DOHH2 (cell line): ENCODE data around the gene HOXC11.

Experiments used
- H3F3A ChIP-seq: fragments of 200-600 bp; sonication (generic), shearing (Covaris generic); 2 replicates; pipeline ENCODE4 v1.6.0; 2016; ENCODE audit warnings: antibody characterized with exemption, mild to moderate bottlenecking; ENCODE audit not compliant: control insufficient read depth, insufficient read depth
- H3K27ac ChIP-seq: fragments of 200-600 bp; sonication (generic); 2 replicates; pipeline ENCODE4 v1.5.1; 2014; ENCODE audit warnings: low read depth, mild to moderate bottlenecking, low read length, moderate library complexity
- H3K27me3 ChIP-seq: fragments of 200-600 bp; sonication (generic); 2 replicates; pipeline ENCODE4 v1.6.1; 2014; ENCODE audit warnings: mild to moderate bottlenecking, low read length, mixed read lengths; ENCODE audit not compliant: control insufficient read depth
- H3K36me3 ChIP-seq: fragments of 200-600 bp; sonication (generic); 2 replicates; pipeline ENCODE4 v1.6.1; 2014; ENCODE audit warnings: mild to moderate bottlenecking, low read length, moderate library complexity, mixed read lengths; ENCODE audit not compliant: control insufficient read depth
- H3K4me1 ChIP-seq: fragments of 200-600 bp; sonication (generic); 2 replicates; pipeline ENCODE4 v1.6.1; 2014; ENCODE audit warnings: mild to moderate bottlenecking, low read length, mixed read lengths; ENCODE audit not compliant: control insufficient read depth
- H3K4me2 ChIP-seq: fragments of 200-600 bp; sonication (generic); 2 replicates; pipeline ENCODE4 v1.6.0; 2014; ENCODE audit warnings: mild to moderate bottlenecking, low read length, moderate library complexity
- H3K4me3 ChIP-seq: fragments of 200-600 bp; sonication (generic); 2 replicates; pipeline ENCODE4 v1.5.1; 2014; ENCODE audit warnings: mild to moderate bottlenecking, low read length, mixed read lengths
- H3K79me2 ChIP-seq: fragments of 200-600 bp; sonication (generic); 2 replicates; pipeline ENCODE4 v1.6.1; 2014; ENCODE audit warnings: mild to moderate bottlenecking, low read length, mixed read lengths; ENCODE audit not compliant: control insufficient read depth
- H3K9me2 ChIP-seq: fragments of 200-600 bp; sonication (generic); replicated peaks from 2 replicates; pipeline ENCODE4 v1.6.1; 2014; ENCODE audit warnings: mild to moderate bottlenecking, low read length, mixed read lengths; ENCODE audit not compliant: control insufficient read depth
- H3K9me3 ChIP-seq: fragments of 200-600 bp; sonication (generic); 2 replicates; pipeline ENCODE4 v1.6.1; 2014; ENCODE audit warnings: antibody characterized with exemption, low read length, mixed read lengths; ENCODE audit not compliant: control insufficient read depth, insufficient read depth
- H4K20me1 ChIP-seq: fragments of 200-600 bp; sonication (generic); 2 replicates; pipeline ENCODE4 v1.6.0; 2014; ENCODE audit warnings: low read depth, mild to moderate bottlenecking, antibody characterized with exemption, low read length, moderate library complexity; ENCODE audit not compliant: control insufficient read depth, insufficient read depth
- EZH2phosphoT487 ChIP-seq: fragments of 200-600 bp; sonication (generic); IDR thresholded peaks from 2 replicates; pipeline ENCODE4 v1.6.1; 2017; ENCODE audit warnings: borderline replicate concordance, mild to moderate bottlenecking, antibody characterized with exemption, low read length, moderate library complexity, mixed read lengths
- TF ChIP-seq, protein P1 (sequence below): fragments of 200-600 bp; sonication (generic); IDR thresholded peaks from one replicate; pipeline ENCODE4 v1.5.1; 2014; ENCODE audit warnings: antibody characterized with exemption, mild to moderate bottlenecking, low read depth, low read length; ENCODE audit not compliant: poor library complexity, severe bottlenecking

HOXC11 gene

DNA sequence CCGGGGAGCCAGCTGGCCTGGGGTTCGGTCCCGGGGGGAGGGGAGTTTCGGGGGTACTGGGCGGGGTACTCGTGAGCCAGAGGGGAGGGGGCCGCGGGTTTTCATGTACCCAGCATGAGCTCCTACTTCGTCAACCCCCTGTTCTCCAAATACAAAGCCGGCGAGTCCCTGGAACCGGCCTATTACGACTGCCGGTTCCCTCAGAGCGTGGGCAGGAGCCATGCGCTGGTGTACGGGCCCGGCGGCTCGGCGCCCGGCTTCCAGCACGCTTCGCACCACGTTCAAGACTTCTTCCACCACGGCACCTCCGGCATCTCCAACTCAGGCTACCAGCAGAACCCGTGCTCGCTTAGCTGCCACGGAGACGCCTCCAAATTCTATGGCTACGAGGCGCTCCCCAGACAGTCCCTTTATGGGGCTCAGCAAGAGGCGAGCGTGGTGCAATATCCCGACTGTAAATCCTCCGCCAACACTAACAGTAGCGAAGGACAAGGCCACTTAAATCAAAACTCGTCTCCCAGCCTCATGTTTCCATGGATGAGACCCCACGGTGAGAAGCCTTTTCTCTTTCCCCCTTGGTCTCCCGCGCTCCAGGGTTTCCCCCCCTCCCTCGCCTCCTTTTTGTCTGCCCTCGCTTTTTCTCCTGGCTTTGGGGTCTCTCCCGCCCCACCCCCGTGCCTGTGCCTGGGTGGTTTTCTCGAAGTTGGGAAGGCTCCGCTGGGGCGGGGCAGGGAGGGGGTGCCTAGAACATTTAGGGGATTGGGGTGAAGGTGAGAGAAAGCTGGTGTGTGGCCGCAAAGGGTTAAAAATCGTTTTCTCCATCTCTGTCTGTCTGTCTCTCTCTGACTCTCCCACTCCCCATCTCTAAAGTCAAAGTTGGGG lies 36.5 kb downstream of the HOXC11 start:
- no peaks in the 10 kb centered on the region for H3K9me2 ChIP-seq
- H3K27me3 ChIP-seq: peaks cover 91% of the 10 kb centered on the region
- H3K4me3 ChIP-seq: no peak overlapping the region
- H3K4me2 ChIP-seq: no peak overlapping the region
- peaks cover 27% of the 10 kb centered on the region for H3K4me1 ChIP-seq
- H3K36me3 ChIP-seq: no peaks in the 10 kb centered on the region
- H3F3A ChIP-seq: no peaks in the 10 kb centered on the region; the same call in 1 of the 2 replicates
- H3K79me2 ChIP-seq: no peaks in the 10 kb centered on the region
- no peak overlapping the region for H3K27ac ChIP-seq
- no peaks in the 10 kb centered on the region for H3K9me3 ChIP-seq
- H4K20me1 ChIP-seq: no peaks in the 10 kb centered on the region
- peak; percentile 91 for TF ChIP-seq EZH2phosphoT487
- TF ChIP-seq, protein P1, sequence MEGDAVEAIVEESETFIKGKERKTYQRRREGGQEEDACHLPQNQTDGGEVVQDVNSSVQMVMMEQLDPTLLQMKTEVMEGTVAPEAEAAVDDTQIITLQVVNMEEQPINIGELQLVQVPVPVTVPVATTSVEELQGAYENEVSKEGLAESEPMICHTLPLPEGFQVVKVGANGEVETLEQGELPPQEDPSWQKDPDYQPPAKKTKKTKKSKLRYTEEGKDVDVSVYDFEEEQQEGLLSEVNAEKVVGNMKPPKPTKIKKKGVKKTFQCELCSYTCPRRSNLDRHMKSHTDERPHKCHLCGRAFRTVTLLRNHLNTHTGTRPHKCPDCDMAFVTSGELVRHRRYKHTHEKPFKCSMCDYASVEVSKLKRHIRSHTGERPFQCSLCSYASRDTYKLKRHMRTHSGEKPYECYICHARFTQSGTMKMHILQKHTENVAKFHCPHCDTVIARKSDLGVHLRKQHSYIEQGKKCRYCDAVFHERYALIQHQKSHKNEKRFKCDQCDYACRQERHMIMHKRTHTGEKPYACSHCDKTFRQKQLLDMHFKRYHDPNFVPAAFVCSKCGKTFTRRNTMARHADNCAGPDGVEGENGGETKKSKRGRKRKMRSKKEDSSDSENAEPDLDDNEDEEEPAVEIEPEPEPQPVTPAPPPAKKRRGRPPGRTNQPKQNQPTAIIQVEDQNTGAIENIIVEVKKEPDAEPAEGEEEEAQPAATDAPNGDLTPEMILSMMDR: no peak

DNA sequence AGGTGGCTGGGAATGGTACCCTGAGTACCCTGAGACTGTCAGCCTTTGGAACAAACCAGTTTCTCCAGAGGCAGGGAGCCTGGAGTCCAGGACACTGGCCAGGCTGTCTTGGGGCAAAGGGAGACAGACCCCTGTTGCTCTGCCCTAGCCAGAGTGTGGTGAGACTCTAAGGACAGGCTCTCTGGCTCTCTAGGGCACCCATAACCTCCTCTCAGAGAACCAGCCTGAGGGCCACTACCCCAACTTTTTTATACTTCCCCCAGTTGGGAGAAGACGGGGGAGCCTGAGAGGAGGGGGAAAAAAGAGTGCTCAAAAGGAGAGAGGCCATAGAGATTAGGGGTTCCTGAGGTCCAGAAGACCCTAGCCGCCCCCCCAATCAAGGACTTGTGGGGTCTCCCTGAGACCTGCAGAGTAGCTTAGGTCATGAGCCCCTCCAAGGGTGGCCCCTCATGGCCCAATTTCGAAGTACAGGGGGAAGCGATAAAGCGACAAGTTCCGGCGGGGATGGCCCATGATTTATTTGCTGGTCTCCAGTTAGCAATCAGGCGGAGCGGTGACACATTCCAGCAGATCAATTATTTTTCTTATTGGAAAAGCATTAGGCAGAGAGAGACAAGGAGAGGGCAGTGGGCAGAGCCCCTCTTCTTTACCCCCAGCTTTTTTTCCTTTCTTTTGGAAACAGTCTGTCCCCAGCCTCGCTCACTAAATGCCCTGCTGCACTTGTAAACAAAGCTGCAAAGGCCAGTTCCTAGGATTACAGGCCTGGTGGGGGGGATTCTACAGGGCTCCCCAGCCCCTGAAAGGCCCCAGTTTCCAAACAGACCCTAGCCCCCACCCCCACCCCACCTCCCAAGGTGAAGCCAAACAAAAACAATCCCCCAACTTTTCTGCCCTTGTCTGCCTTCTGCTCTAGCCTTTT lies 37.4 kb downstream of the HOXC11 start:
- Histone ChIP-seq H3K4me2 (no peak overlapping the region), H3K27ac (no peak overlapping the region), H3K9me3 (no peaks in the 10 kb centered on the region), H3K27me3 (peaks cover 91% of the 10 kb centered on the region), H3K9me2 (no peaks in the 10 kb centered on the region), H3F3A (no peaks in the 10 kb centered on the region; the same call in 1 of the 2 replicates), H3K4me3 (no peak overlapping the region), H4K20me1 (no peaks in the 10 kb centered on the region), H3K4me1 (peaks cover 26% of the 10 kb centered on the region), H3K79me2 (no peaks in the 10 kb centered on the region), H3K36me3 (no peaks in the 10 kb centered on the region)
- 0 out of 2 replicates have a peak, but pooled peaks have one; percentile 14 for TF ChIP-seq EZH2phosphoT487
- TF ChIP-seq, protein P1: no peak

DNA sequence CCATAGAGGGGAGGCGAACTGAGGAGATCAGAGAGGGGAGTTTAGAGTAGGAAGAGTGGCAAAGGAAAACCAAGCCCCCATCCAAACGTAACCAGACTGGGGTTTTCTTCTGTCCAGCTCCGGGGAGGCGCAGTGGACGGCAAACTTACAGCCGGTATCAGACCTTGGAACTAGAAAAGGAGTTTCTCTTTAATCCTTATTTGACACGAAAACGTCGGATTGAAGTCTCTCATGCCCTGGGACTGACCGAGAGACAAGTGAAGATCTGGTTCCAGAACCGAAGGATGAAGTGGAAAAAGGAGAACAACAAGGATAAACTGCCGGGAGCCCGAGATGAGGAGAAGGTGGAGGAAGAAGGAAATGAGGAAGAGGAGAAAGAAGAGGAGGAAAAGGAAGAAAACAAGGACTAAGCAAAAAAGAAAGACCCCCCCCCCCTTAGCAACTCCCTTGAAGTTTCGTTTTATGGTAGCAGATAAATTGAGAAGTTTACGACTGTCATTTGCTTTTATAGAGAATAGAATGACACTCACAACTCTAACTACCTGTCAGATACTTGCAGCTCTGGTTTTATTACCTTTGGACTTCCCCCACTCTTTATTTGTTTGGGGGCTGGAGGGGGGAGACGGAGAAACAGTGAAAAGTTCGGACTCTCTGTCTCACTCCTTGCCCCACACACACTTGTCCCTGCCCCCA lies 38.2 kb downstream of the HOXC11 start:
- Histone ChIP-seq H3K27ac (no peak overlapping the region), H3K4me2 (peak overlapping the region; percentile 5; the same call in 1 of the 2 replicates), H3K9me3 (no peaks in the 10 kb centered on the region), H4K20me1 (no peaks in the 10 kb centered on the region), H3K79me2 (no peaks in the 10 kb centered on the region), H3K4me3 (no peak overlapping the region), H3K27me3 (peaks cover 92% of the 10 kb centered on the region), H3K4me1 (peaks cover 18% of the 10 kb centered on the region), H3K36me3 (no peaks in the 10 kb centered on the region), H3K9me2 (no peaks in the 10 kb centered on the region), H3F3A (no peaks in the 10 kb centered on the region; the same call in 1 of the 2 replicates)
- TF ChIP-seq EZH2phosphoT487: no peak; the same call in none of the 2 replicates
- TF ChIP-seq, protein P1: no peak
